Measurements from ENCODE around the gene PLD5.

DNA sequence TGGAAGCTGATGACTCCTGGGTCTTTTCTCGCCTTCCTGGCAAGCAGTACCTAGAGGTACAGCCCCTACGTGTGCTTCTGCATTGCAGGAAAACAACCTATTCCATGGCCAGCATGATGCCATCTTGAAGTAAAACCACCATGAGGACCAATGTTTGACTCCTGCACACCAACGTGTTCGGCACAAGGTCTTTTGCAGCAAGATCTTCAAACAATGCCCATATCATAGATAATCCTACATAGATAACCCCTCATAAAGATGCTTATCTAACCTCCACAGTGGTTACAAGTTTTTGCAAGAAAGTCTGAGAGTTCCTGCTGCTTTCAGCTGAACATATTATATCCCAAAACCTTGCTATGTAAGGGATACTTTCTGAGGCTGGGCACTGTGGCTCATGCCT is 384.5 kb downstream of the PLD5 start:
- no peak for TF ChIP-seq POLR2AphosphoS5 (IDR thresholded peaks at IDR 0.05; ENCODE audit: low read depth, low read length)
- TF ChIP-seq, protein P1, sequence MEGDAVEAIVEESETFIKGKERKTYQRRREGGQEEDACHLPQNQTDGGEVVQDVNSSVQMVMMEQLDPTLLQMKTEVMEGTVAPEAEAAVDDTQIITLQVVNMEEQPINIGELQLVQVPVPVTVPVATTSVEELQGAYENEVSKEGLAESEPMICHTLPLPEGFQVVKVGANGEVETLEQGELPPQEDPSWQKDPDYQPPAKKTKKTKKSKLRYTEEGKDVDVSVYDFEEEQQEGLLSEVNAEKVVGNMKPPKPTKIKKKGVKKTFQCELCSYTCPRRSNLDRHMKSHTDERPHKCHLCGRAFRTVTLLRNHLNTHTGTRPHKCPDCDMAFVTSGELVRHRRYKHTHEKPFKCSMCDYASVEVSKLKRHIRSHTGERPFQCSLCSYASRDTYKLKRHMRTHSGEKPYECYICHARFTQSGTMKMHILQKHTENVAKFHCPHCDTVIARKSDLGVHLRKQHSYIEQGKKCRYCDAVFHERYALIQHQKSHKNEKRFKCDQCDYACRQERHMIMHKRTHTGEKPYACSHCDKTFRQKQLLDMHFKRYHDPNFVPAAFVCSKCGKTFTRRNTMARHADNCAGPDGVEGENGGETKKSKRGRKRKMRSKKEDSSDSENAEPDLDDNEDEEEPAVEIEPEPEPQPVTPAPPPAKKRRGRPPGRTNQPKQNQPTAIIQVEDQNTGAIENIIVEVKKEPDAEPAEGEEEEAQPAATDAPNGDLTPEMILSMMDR (IDR thresholded peaks at IDR 0.05): no peak

Measured in Panc1 (cell line).